Measurements from ENCODE around the gene PER2. TPM values are rescaled to one million over a fixed set of nuclear protein-coding genes. Genes with fewer than 3 reads are reported as not detected.

The PER2 gene
- total RNA-seq, 2 experiments from 2014 or later = 33.8 to 38.2 TPM

DNA sequence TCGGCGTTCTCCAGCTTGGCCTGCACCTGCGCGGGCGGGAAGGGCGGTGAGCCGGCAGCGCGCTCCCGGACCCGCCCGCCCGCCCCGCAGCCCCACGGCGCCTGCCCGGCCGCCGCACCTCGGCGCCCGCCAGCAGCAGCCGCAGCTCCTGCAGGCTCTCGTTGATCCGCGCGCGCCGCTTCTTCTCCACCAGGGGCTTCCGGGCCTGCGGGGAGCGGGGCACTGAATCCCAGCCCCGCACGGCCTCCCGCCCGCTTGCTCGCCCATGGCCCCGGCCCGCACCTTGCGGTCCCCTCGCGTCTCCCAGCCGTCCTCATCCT lies 48.9 kb downstream of the PER2 start:
- Histone ChIP-seq H3K4me1 (ENCODE audit: insufficient read depth, low read length) (peaks cover 25% of the 10 kb centered on the region), H3K4me3 (ENCODE audit: low read length) (peak overlapping the region; percentile 24), H3K9me3 (ENCODE audit: control insufficient read depth in 1 of 2, insufficient read depth in 1 of 2, low read length in 2 of 2) (peaks cover 0 to 8% of the 10 kb centered on the region in 2 experiments), H3K27me3 (ENCODE audit: control insufficient read depth in 1 of 2, insufficient read depth in 2 of 2, low read length in 2 of 2) (peaks cover 13 to 20% of the 10 kb centered on the region in 2 experiments), H3K36me3 (ENCODE audit: insufficient read depth, low read length) (no peaks in the 10 kb centered on the region), H3K27ac (ENCODE audit: low read depth in 1 of 2, low read length in 2 of 2) (no peak overlapping the region)
- peak in 4 of 14 experiments; percentile 25 to 67 (median 36) for DNase-seq
- Mint-ChIP-seq H3K36me3 (ENCODE audit: low read depth) (peaks cover 6% of the 10 kb centered on the region), H3K27ac (no peak overlapping the region), H3K9me3 (no peaks in the 10 kb centered on the region), H3K4me1 (ENCODE audit: low read depth) (peaks cover 12% of the 10 kb centered on the region), H3K27me3 (peaks cover 32% of the 10 kb centered on the region), H3K4me3 (peak overlapping the region; percentile 15)
- TF ChIP-seq, protein P1, sequence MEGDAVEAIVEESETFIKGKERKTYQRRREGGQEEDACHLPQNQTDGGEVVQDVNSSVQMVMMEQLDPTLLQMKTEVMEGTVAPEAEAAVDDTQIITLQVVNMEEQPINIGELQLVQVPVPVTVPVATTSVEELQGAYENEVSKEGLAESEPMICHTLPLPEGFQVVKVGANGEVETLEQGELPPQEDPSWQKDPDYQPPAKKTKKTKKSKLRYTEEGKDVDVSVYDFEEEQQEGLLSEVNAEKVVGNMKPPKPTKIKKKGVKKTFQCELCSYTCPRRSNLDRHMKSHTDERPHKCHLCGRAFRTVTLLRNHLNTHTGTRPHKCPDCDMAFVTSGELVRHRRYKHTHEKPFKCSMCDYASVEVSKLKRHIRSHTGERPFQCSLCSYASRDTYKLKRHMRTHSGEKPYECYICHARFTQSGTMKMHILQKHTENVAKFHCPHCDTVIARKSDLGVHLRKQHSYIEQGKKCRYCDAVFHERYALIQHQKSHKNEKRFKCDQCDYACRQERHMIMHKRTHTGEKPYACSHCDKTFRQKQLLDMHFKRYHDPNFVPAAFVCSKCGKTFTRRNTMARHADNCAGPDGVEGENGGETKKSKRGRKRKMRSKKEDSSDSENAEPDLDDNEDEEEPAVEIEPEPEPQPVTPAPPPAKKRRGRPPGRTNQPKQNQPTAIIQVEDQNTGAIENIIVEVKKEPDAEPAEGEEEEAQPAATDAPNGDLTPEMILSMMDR (IDR thresholded peaks at IDR 0.05) = no peak
- ATAC-seq (ENCODE audit: poor library complexity) = peak; percentile 43
- intact Hi-C loops (cut with DNase I, micrococcal nuclease) = loop anchor here in 1 of 2 experiments (10.0 kb wide), 1 partner anchor 275 kb away; the partner anchor contains the start of gene UBE2F
- POLR2A ChIA-PET = interaction anchor here (1.0 to 2.0 kb wide), 5 partner anchors 18 to 548 kb away, joined by 3 to 7 read pairs (median 4); no protein-coding TSS in a partner anchor
- CTCF ChIA-PET = interaction anchor here (0.7 kb wide), 1 partner anchor 35 kb away, joined by 3 read pairs; no protein-coding TSS in a partner anchor

DNA sequence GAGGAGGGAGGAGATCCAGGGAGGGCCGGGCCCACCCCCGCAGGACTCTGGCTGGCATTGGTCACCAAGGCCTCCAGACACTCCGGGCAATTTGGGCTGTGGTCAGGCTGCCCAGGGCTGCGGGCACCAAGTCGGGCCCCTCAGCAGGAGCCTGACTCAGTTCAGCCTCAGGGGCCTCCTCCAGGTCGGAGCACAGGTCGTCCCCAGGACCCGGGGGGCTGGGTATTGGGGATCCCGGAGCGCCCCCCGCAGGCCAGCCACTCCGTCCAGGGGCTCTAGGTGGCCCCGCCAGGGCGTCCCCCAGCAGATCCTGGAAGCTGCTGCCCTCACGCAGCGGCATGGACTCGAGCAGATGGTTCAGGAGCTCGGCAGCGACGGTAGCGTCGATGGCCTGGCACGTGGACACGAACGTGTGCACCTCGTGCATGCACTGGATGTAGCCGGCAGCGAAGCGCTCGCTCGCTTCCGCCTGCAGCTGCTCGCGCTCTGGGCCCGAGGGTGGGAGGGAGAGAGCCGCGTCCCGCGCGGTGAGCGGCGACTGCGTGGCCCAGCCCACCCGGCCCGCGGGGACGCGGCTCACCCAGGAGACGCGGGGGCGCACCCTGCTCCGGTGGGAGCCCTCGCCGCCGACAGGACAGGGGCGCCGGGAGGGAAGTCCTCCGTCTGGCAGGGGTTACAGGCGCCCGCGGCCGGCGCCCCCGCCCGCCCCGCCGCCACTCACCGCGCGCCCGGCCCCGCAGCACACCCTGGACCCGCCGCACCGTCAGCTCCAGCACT lies 49.5 kb downstream of the PER2 start:
- intact Hi-C loops (cut with DNase I, micrococcal nuclease) = loop anchor here in 1 of 2 experiments (10.0 kb wide), 1 partner anchor 274 kb away; the partner anchor contains the start of gene UBE2F

DNA sequence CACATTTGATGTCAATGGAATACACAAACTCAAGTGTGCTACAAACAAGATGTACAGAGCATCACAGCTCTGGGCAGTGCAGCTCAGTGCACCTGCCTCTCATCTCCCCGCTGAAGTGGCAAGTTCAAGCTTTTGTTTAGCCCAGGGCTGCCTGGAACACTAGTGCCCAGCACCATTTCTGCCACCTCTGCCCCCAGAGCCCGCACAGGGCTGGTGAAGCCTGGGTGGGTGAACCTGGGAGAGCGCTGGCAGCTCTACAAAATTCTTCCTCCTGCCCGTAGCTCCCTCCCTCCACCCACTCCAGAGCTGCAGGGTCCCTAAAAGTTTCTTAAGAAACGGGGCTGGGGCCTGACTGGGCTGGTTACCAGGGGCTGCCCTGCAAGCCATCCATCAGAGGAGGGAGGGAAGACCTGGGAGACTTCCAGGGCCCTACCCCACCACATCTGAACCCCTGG lies 50.1 kb downstream of the PER2 start:
- peaks cover 37% of the 10 kb centered on the region for H3K27me3 Mint-ChIP-seq
- H3K9me3 Mint-ChIP-seq = no peaks in the 10 kb centered on the region
- no peak for DNase-seq
- Histone ChIP-seq H3K36me3 (ENCODE audit: insufficient read depth, low read length) (no peaks in the 10 kb centered on the region), H3K4me3 (ENCODE audit: low read length) (no peak overlapping the region), H3K27ac (ENCODE audit: low read depth in 1 of 2, low read length in 2 of 2) (no peak overlapping the region), H3K9me3 (ENCODE audit: control insufficient read depth in 1 of 2, insufficient read depth in 1 of 2, low read length in 2 of 2) (peaks cover 0 to 8% of the 10 kb centered on the region in 2 experiments), H3K4me1 (ENCODE audit: insufficient read depth, low read length) (peaks cover 28% of the 10 kb centered on the region), H3K27me3 (ENCODE audit: control insufficient read depth in 1 of 2, insufficient read depth in 2 of 2, low read length in 2 of 2) (peaks cover 13 to 20% of the 10 kb centered on the region in 2 experiments)
- CTCF ChIA-PET = interaction anchor here (1.0 kb wide), 1 partner anchor 315 kb away, joined by 3 read pairs; no protein-coding TSS in a partner anchor
- POLR2A ChIA-PET = interaction anchor here (0.9 to 2.0 kb wide), 6 partner anchors 17 to 270 kb away, joined by 3 to 7 read pairs (median 4); no protein-coding TSS in a partner anchor
- peaks cover 12% of the 10 kb centered on the region for H3K4me1 Mint-ChIP-seq (ENCODE audit: low read depth)
- TF ChIP-seq, protein P1 (IDR thresholded peaks at IDR 0.05) = no peak
- peak overlapping the region; percentile 81 for H3K4me3 Mint-ChIP-seq
- no peak for ATAC-seq (ENCODE audit: poor library complexity)
- H3K27ac Mint-ChIP-seq = no peak overlapping the region
- no peaks in the 10 kb centered on the region for H3K36me3 Mint-ChIP-seq (ENCODE audit: low read depth)
- intact Hi-C loops (cut with DNase I, micrococcal nuclease) = loop anchor here in 1 of 2 experiments (10.0 kb wide), 1 partner anchor 274 kb away; the partner anchor contains the start of gene UBE2F

More for the DNA sequence above, 49.5 kb downstream of the PER2 start:
- Mint-ChIP-seq H3K4me3 (peak overlapping the region; percentile 81), H3K4me1 (ENCODE audit: low read depth) (peaks cover 12% of the 10 kb centered on the region), H3K27ac (no peak overlapping the region), H3K9me3 (no peaks in the 10 kb centered on the region), H3K27me3 (peaks cover 32% of the 10 kb centered on the region), H3K36me3 (ENCODE audit: low read depth) (peaks cover under 1% of the 10 kb centered on the region)
- H3K9me3 ChIP-seq (ENCODE audit: control insufficient read depth in 1 of 2, insufficient read depth in 1 of 2, low read length in 2 of 2) = peaks cover 0 to 8% of the 10 kb centered on the region in 2 experiments
- peaks cover 13 to 20% of the 10 kb centered on the region in 2 experiments for H3K27me3 ChIP-seq (ENCODE audit: control insufficient read depth in 1 of 2, insufficient read depth in 2 of 2, low read length in 2 of 2)
- POLR2A ChIA-PET = interaction anchor here (0.9 to 2.0 kb wide), 7 partner anchors 18 to 547 kb away, joined by 3 to 7 read pairs (median 4); no protein-coding TSS in a partner anchor
- TF ChIP-seq, protein P1 (IDR thresholded peaks at IDR 0.05) = no peak
- no peak overlapping the region for H3K27ac ChIP-seq (ENCODE audit: low read depth in 1 of 2, low read length in 2 of 2)
- peaks cover 28% of the 10 kb centered on the region for H3K4me1 ChIP-seq (ENCODE audit: insufficient read depth, low read length)
- H3K4me3 ChIP-seq (ENCODE audit: low read length) = peak overlapping the region; percentile 20
- CTCF ChIA-PET = interaction anchor here (0.7 to 1.0 kb wide), 2 partner anchors 34 to 315 kb away, joined by 3 read pairs; no protein-coding TSS in a partner anchor
- DNase-seq = peak in 13 of 14 experiments; percentile 23 to 76 (median 36)
- ATAC-seq (ENCODE audit: poor library complexity) = peak; percentile 50
- no peaks in the 10 kb centered on the region for H3K36me3 ChIP-seq (ENCODE audit: insufficient read depth, low read length)

All from CD4-positive, alpha-beta T cell (primary cell).